Measurements from ENCODE around the gene DLG5.

Gene DLG5

GRCh38 chr10:77970869-77971803 is 44.6 kb upstream of the DLG5 start:
- H3K9ac ChIP-seq (ENCODE audit: low read depth, low read length, poor library complexity, severe bottlenecking) = peak overlapping the region; percentile 9
- no peaks in the 10 kb centered on the region for H3F3A ChIP-seq (ENCODE audit: low read depth)
- H3K9me3 ChIP-seq (ENCODE audit: insufficient read depth, low read depth, low read length) = no peaks in the 10 kb centered on the region
- H4K20me1 ChIP-seq (ENCODE audit: insufficient read depth, low read length, poor library complexity, severe bottlenecking) = no peaks in the 10 kb centered on the region
- H3K4me1 ChIP-seq (ENCODE audit: insufficient read depth, low read length, poor library complexity, severe bottlenecking) = peaks cover 17% of the 10 kb centered on the region
- H3K4me2 ChIP-seq (ENCODE audit: low read depth, low read length, poor library complexity, severe bottlenecking) = peak overlapping the region; percentile 77
- no peaks in the 10 kb centered on the region for H3K9me2 ChIP-seq (replicated peaks; ENCODE audit: low read depth, low read length)
- no peaks in the 10 kb centered on the region for H3K36me3 ChIP-seq (ENCODE audit: insufficient read depth, low read length)
- H3K27me3 ChIP-seq (ENCODE audit: insufficient read depth, low read length, poor library complexity, severe bottlenecking) = no peaks in the 10 kb centered on the region
- peak overlapping the region; percentile 64 for H2AFZ ChIP-seq (ENCODE audit: low read length)
- peak overlapping the region; percentile 49 for H3K4me3 ChIP-seq (ENCODE audit: low read length, poor library complexity, severe bottlenecking)
- no peak for TF ChIP-seq EZH2phosphoT487 (IDR thresholded peaks at IDR 0.05; ENCODE audit: borderline replicate concordance)
- TF ChIP-seq, protein P1, sequence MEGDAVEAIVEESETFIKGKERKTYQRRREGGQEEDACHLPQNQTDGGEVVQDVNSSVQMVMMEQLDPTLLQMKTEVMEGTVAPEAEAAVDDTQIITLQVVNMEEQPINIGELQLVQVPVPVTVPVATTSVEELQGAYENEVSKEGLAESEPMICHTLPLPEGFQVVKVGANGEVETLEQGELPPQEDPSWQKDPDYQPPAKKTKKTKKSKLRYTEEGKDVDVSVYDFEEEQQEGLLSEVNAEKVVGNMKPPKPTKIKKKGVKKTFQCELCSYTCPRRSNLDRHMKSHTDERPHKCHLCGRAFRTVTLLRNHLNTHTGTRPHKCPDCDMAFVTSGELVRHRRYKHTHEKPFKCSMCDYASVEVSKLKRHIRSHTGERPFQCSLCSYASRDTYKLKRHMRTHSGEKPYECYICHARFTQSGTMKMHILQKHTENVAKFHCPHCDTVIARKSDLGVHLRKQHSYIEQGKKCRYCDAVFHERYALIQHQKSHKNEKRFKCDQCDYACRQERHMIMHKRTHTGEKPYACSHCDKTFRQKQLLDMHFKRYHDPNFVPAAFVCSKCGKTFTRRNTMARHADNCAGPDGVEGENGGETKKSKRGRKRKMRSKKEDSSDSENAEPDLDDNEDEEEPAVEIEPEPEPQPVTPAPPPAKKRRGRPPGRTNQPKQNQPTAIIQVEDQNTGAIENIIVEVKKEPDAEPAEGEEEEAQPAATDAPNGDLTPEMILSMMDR (conservative IDR thresholded peaks at IDR 0.05; ENCODE audit: low read length) = no peak
- no peaks in the 10 kb centered on the region for H3K79me2 ChIP-seq (ENCODE audit: insufficient read depth, low read length)

DNA sequence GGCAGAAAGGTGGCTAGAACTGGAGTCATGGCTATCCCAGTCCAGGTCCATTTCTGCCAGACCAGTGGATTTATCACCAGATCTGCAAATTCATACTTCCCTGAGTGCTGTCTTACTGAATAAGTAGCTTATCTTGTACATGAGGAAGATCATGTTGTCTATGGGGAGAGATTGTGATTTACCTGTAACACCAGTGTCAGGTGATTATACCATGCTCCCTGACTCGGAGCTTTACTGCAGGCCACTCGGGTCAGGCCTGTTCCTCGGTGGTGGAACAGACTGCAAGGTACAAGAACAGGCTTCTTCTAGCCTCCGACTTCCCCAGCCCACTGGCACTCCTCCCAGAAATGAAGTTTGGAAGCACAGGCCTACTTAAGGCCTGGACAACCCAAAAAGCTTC is 42.6 kb upstream of the DLG5 start:
- H3K4me2 ChIP-seq (ENCODE audit: low read depth, low read length, poor library complexity, severe bottlenecking) = no peak overlapping the region
- H3K79me2 ChIP-seq (ENCODE audit: insufficient read depth, low read length) = no peaks in the 10 kb centered on the region
- H3K27me3 ChIP-seq (ENCODE audit: insufficient read depth, low read length, poor library complexity, severe bottlenecking) = no peaks in the 10 kb centered on the region
- H3K9me3 ChIP-seq (ENCODE audit: insufficient read depth, low read depth, low read length) = no peaks in the 10 kb centered on the region; the same call in 1 of the 2 replicates
- no peaks in the 10 kb centered on the region for H4K20me1 ChIP-seq (ENCODE audit: insufficient read depth, low read length, poor library complexity, severe bottlenecking)
- H3K9me2 ChIP-seq (replicated peaks; ENCODE audit: low read depth, low read length) = no peaks in the 10 kb centered on the region
- H2AFZ ChIP-seq (ENCODE audit: low read length) = no peak overlapping the region
- H3K4me1 ChIP-seq (ENCODE audit: insufficient read depth, low read length, poor library complexity, severe bottlenecking) = peaks cover 17% of the 10 kb centered on the region
- H3K36me3 ChIP-seq (ENCODE audit: insufficient read depth, low read length) = no peaks in the 10 kb centered on the region
- H3F3A ChIP-seq (ENCODE audit: low read depth) = no peaks in the 10 kb centered on the region
- H3K4me3 ChIP-seq (ENCODE audit: low read length, poor library complexity, severe bottlenecking) = no peak overlapping the region
- no peak overlapping the region for H3K9ac ChIP-seq (ENCODE audit: low read depth, low read length, poor library complexity, severe bottlenecking)
- no peak for TF ChIP-seq EZH2phosphoT487 (IDR thresholded peaks at IDR 0.05; ENCODE audit: borderline replicate concordance)
- TF ChIP-seq, protein P1 (conservative IDR thresholded peaks at IDR 0.05; ENCODE audit: low read length) = no peak

GRCh38 chr10:77967611-77968022 is 41.1 kb upstream of the DLG5 start:
- H3K4me2 ChIP-seq (ENCODE audit: low read depth, low read length, poor library complexity, severe bottlenecking) = no peak overlapping the region
- H3K9me3 ChIP-seq (ENCODE audit: insufficient read depth, low read depth, low read length) = no peaks in the 10 kb centered on the region; the same call in 1 of the 2 replicates
- TF ChIP-seq EZH2phosphoT487 (IDR thresholded peaks at IDR 0.05; ENCODE audit: borderline replicate concordance) = no peak
- TF ChIP-seq, protein P1 (conservative IDR thresholded peaks at IDR 0.05; ENCODE audit: low read length) = no peak
- H2AFZ ChIP-seq (ENCODE audit: low read length) = no peak overlapping the region
- no peak overlapping the region for H3K4me3 ChIP-seq (ENCODE audit: low read length, poor library complexity, severe bottlenecking)
- no peaks in the 10 kb centered on the region for H3K9me2 ChIP-seq (replicated peaks; ENCODE audit: low read depth, low read length)
- no peaks in the 10 kb centered on the region for H3F3A ChIP-seq (ENCODE audit: low read depth)
- H3K36me3 ChIP-seq (ENCODE audit: insufficient read depth, low read length) = no peaks in the 10 kb centered on the region
- no peaks in the 10 kb centered on the region for H3K27me3 ChIP-seq (ENCODE audit: insufficient read depth, low read length, poor library complexity, severe bottlenecking)
- H4K20me1 ChIP-seq (ENCODE audit: insufficient read depth, low read length, poor library complexity, severe bottlenecking) = no peaks in the 10 kb centered on the region
- H3K79me2 ChIP-seq (ENCODE audit: insufficient read depth, low read length) = no peaks in the 10 kb centered on the region
- peaks cover 17% of the 10 kb centered on the region for H3K4me1 ChIP-seq (ENCODE audit: insufficient read depth, low read length, poor library complexity, severe bottlenecking)
- H3K9ac ChIP-seq (ENCODE audit: low read depth, low read length, poor library complexity, severe bottlenecking) = no peak overlapping the region

Data from Loucy (cell line).